HepG2 (cell line): ENCODE results near the gene SP6. TPM values are rescaled to one million over a fixed set of nuclear protein-coding genes. Genes with fewer than 3 reads are reported as not detected.

Experiments
- CAMTA2 ChIP-seq: sonication (generic); formaldehyde crosslinking; IDR thresholded peaks from 2 replicates; pipeline ENCODE4 v1.4.0; 2020; ENCODE audit warnings: mild to moderate bottlenecking, missing genetic modification reagents, borderline replicate concordance
- ETV5 ChIP-seq: IDR thresholded peaks from 2 replicates; pipeline ENCODE4 v1.6.1; 2018; ENCODE audit warnings: missing biosample characterization, missing genetic modification reagents, inconsistent platforms, borderline replicate concordance
- FOXK2 ChIP-seq: fragments of 450-650 bp; IDR thresholded peaks from 2 replicates; pipeline ENCODE4 v1.6.1; 2016
- HNF4G ChIP-seq, 2 experiments: sonication (generic) in 1 of 2; formaldehyde crosslinking in 1 of 2; IDR thresholded peaks; 2 replicates each; pipeline versions ENCODE4 v1.4.0 to v1.6.1; 2011 to 2020; ENCODE audit warnings: borderline replicate concordance in 2 of 2, low read depth in 2 of 2, mild to moderate bottlenecking in 2 of 2, low read length in 1 of 2, missing genetic modification reagents in 1 of 2, moderate library complexity in 1 of 2
- HNRNPL ChIP-seq: fragments of 200-400 bp; formaldehyde crosslinking; IDR thresholded peaks from 2 replicates; pipeline ENCODE4 v1.6.1; 2017; ENCODE audit warnings: mild to moderate bottlenecking, low read depth, low read length
- IRX3 ChIP-seq: sonication (generic); formaldehyde crosslinking; IDR thresholded peaks from 2 replicates; pipeline ENCODE4 v1.8.1; 2023; ENCODE audit warnings: mild to moderate bottlenecking, low read depth, missing genetic modification reagents, borderline replicate concordance
- KLF11 ChIP-seq: IDR thresholded peaks from 2 replicates; pipeline ENCODE4 v1.6.1; 2016; ENCODE audit warnings: missing compliant biosample characterization
- MEIS2 ChIP-seq: sonication (generic); formaldehyde crosslinking; IDR thresholded peaks from 2 replicates; pipeline ENCODE4 v1.9.0; 2021; ENCODE audit warnings: mild to moderate bottlenecking, missing genetic modification reagents
- NR2C2 ChIP-seq: sonication (generic); formaldehyde crosslinking; IDR thresholded peaks from 2 replicates; pipeline ENCODE4 v1.4.0; 2020; ENCODE audit warnings: missing genetic modification reagents, mild to moderate bottlenecking, moderate library complexity, borderline replicate concordance
- POLR2AphosphoS2 ChIP-seq: IDR thresholded peaks from 2 replicates; pipeline ENCODE4 v1.6.1; 2011; ENCODE audit warnings: low read depth, low read length, improper control_type of control experiment
- TAF1 ChIP-seq: sonication (generic); formaldehyde crosslinking; IDR thresholded peaks from 2 replicates; pipeline ENCODE4 v1.4.0; 2020; ENCODE audit warnings: missing genetic modification reagents
- ZNF138 ChIP-seq: sonication (generic); formaldehyde crosslinking; IDR thresholded peaks from 2 replicates; pipeline ENCODE4 v1.5.0; 2020; ENCODE audit warnings: mild to moderate bottlenecking, low read depth, missing genetic modification reagents
- ZNF263 ChIP-seq: sonication (generic); formaldehyde crosslinking; IDR thresholded peaks from 2 replicates; pipeline ENCODE4 v1.4.0; 2020; ENCODE audit warnings: missing genetic modification reagents
- ZNF296 ChIP-seq: sonication (generic); formaldehyde crosslinking; conservative IDR thresholded peaks from 2 replicates; pipeline ENCODE4 v1.5.0; 2020; ENCODE audit warnings: mild to moderate bottlenecking, missing genetic modification reagents
- ZNF317 ChIP-seq: sonication (generic); formaldehyde crosslinking; IDR thresholded peaks from 2 replicates; pipeline ENCODE4 v1.5.0; 2020; ENCODE audit warnings: mild to moderate bottlenecking, missing genetic modification reagents
- ZNF746 ChIP-seq: sonication (generic); formaldehyde crosslinking; IDR thresholded peaks from 2 replicates; pipeline ENCODE4 v1.8.0; 2022; ENCODE audit warnings: mild to moderate bottlenecking, missing genetic modification reagents
- ZNF749 ChIP-seq: sonication (generic); formaldehyde crosslinking; IDR thresholded peaks from 2 replicates; pipeline ENCODE4 v1.8.0; 2022; ENCODE audit warnings: mild to moderate bottlenecking, missing genetic modification reagents, moderate library complexity, borderline replicate concordance
- polyA plus RNA-seq, 8 experiments: library from polyadenylated mRNA; depleted of rRNA in 3 of 8; stranded (reverse) in 7 of 8; unstranded in 1 of 8; fragments of >200 nt; fragmentation: Illumina TruSeq in 4 of 8; extraction: Trizol in 4 of 8; gene quantifications; 2 replicates each; pipeline versions ENCODE4 v1.2.1 to v1.2.3, GENCODE V29; 2011 to 2016; ENCODE audit warnings: low read depth in 4 of 8, missing spikeins in 1 of 8, mixed read lengths in 1 of 8; ENCODE audit not compliant: insufficient read depth in 1 of 8
- total RNA-seq, 5 experiments: library from RNA; depleted of rRNA; stranded (reverse); fragments of >200 nt; fragmentation: Illumina TruSeq; extraction: Trizol; gene quantifications; 2 replicates each; pipeline ENCODE4 v1.2.3, GENCODE V29; 2016; ENCODE audit warnings: low read depth in 1 of 5
- TF ChIP-seq, protein P1 (sequence below): sonication (generic); formaldehyde crosslinking; IDR thresholded peaks from 2 replicates; pipeline ENCODE4 v1.5.1; 2020; ENCODE audit warnings: missing genetic modification reagents, mild to moderate bottlenecking, borderline replicate concordance
- TF ChIP-seq, protein P2 (sequence below): sonication (generic); formaldehyde crosslinking; IDR thresholded peaks from 2 replicates; pipeline ENCODE4 v1.8.0; 2022; ENCODE audit warnings: missing genetic modification reagents, low read depth, mild to moderate bottlenecking, borderline replicate concordance
- TF ChIP-seq, protein P3 (sequence below): sonication (generic); formaldehyde crosslinking; IDR thresholded peaks from 2 replicates; pipeline ENCODE4 v1.4.0; 2020; ENCODE audit warnings: missing genetic modification reagents, borderline replicate concordance
- TF ChIP-seq, protein P4 (sequence below): sonication (generic); formaldehyde crosslinking; IDR thresholded peaks from 2 replicates; pipeline ENCODE4 v1.5.0; 2020; ENCODE audit warnings: missing genetic modification reagents

The SP6 gene
- total and polyA plus RNA-seq, 2 of the 13 experiments (the other 11 are each of a cell fraction or from before 2014, with no cell fraction given), result 0.07 TPM

DNA sequence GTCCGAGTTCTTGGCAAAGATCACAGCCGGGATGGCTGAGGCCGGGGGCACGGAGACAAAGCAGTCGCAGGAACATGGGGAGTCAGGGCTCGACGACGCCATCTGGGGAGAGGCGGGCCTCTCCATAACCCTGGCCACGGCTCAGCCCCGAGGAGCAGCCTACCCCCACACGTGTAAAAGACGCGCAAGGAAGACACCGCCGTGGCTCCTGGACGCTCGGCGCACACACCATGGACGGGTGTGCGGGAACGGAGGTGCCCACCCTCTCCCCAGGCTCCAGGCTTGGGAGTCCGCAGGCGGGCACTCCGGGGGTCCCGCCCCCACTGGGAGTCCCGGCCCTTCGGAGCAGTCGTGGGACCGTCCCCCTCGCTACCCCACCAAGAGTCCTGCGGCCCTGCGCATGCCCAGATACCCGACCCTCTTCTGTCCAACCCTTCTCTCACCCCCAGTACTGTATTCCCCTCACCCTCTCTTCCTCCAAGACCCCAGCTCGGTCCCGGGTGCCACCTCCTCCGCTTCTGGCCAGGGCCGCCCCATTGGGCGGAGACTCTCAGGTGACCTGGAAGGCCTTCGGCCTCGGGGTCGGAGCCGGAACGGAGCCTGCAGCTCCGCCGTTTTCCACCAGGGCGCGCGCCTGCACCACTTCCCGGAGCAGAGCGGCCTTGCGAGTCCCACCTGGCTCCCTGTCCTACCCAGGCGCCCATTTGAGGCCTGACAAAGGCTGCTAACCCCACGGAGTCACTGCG lies 10.0 kb downstream of the SP6 start, which contains the start of gene SCRN2 (continued):
- TF ChIP-seq ETV5 (CRISPR knock-in tag) (peak; percentile 61; the same call in 1 of the 2 replicates), TAF1 (CRISPR knock-in tag) (peak; percentile 63), ZNF749 (CRISPR knock-in tag) (no peak), ZNF296 (CRISPR knock-in tag) (0 out of 2 replicates have a peak, but pooled peaks have one; percentile 19), ZNF317 (CRISPR knock-in tag) (peak; percentile 81; the same call in 1 of the 2 replicates), ZNF263 (no peak), POLR2AphosphoS2 (no peak), ZNF138 (CRISPR knock-in tag) (peak; percentile 77), FOXK2 (no peak), HNRNPL (peak; percentile 77; the same call in 1 of the 2 replicates), HNF4G (IDR thresholded peaks at IDR 0.05; ENCODE audit: borderline replicate concordance, low read depth, low read length) (no peak; the same call in 1 of the 2 replicates), HNF4G (CRISPR knock-in tag; IDR thresholded peaks at IDR 0.05; ENCODE audit: borderline replicate concordance, low read depth) (no peak), NR2C2 (CRISPR knock-in tag) (peak; percentile 97), KLF11 (CRISPR knock-in tag) (no peak), CAMTA2 (CRISPR knock-in tag) (no peak), ZNF746 (CRISPR knock-in tag) (peak; percentile 21), MEIS2 (0 out of 2 replicates have a peak, but pooled peaks have one; percentile 23), IRX3 (CRISPR knock-in tag) (no peak)
- TF ChIP-seq, protein P1, sequence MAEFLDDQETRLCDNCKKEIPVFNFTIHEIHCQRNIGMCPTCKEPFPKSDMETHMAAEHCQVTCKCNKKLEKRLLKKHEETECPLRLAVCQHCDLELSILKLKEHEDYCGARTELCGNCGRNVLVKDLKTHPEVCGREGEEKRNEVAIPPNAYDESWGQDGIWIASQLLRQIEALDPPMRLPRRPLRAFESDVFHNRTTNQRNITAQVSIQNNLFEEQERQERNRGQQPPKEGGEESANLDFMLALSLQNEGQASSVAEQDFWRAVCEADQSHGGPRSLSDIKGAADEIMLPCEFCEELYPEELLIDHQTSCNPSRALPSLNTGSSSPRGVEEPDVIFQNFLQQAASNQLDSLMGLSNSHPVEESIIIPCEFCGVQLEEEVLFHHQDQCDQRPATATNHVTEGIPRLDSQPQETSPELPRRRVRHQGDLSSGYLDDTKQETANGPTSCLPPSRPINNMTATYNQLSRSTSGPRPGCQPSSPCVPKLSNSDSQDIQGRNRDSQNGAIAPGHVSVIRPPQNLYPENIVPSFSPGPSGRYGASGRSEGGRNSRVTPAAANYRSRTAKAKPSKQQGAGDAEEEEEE (CRISPR knock-in tag), result no peak
- TF ChIP-seq, protein P2, sequence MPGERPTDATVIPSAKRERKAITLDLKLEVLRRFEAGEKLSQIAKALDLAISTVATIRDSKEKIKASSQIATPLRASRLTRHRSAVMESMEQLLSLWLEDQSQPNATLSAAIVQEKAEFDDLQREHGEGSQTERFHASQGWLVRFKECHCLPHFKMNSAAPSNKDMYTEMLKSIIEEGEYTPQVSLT (CRISPR knock-in tag), result no peak; the same call in none of the 2 replicates
- TF ChIP-seq, protein P3, sequence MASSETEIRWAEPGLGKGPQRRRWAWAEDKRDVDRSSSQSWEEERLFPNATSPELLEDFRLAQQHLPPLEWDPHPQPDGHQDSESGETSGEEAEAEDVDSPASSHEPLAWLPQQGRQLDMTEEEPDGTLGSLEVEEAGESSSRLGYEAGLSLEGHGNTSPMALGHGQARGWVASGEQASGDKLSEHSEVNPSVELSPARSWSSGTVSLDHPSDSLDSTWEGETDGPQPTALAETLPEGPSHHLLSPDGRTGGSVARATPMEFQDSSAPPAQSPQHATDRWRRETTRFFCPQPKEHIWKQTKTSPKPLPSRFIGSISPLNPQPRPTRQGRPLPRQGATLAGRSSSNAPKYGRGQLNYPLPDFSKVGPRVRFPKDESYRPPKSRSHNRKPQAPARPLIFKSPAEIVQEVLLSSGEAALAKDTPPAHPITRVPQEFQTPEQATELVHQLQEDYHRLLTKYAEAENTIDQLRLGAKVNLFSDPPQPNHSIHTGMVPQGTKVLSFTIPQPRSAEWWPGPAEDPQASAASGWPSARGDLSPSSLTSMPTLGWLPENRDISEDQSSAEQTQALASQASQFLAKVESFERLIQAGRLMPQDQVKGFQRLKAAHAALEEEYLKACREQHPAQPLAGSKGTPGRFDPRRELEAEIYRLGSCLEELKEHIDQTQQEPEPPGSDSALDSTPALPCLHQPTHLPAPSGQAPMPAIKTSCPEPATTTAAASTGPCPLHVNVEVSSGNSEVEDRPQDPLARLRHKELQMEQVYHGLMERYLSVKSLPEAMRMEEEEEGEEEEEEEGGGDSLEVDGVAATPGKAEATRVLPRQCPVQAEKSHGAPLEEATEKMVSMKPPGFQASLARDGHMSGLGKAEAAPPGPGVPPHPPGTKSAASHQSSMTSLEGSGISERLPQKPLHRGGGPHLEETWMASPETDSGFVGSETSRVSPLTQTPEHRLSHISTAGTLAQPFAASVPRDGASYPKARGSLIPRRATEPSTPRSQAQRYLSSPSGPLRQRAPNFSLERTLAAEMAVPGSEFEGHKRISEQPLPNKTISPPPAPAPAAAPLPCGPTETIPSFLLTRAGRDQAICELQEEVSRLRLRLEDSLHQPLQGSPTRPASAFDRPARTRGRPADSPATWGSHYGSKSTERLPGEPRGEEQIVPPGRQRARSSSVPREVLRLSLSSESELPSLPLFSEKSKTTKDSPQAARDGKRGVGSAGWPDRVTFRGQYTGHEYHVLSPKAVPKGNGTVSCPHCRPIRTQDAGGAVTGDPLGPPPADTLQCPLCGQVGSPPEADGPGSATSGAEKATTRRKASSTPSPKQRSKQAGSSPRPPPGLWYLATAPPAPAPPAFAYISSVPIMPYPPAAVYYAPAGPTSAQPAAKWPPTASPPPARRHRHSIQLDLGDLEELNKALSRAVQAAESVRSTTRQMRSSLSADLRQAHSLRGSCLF (CRISPR knock-in tag), result 0 out of 2 replicates have a peak, but pooled peaks have one; percentile 78
- TF ChIP-seq, protein P4, sequence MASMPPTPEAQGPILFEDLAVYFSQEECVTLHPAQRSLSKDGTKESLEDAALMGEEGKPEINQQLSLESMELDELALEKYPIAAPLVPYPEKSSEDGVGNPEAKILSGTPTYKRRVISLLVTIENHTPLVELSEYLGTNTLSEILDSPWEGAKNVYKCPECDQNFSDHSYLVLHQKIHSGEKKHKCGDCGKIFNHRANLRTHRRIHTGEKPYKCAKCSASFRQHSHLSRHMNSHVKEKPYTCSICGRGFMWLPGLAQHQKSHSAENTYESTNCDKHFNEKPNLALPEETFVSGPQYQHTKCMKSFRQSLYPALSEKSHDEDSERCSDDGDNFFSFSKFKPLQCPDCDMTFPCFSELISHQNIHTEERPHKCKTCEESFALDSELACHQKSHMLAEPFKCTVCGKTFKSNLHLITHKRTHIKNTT (CRISPR knock-in tag), result no peak
